ENCODE data around the gene F11R.
"Not testable (repeated sequence)": the region's sequence is repeated elsewhere in the genome, so short reads cannot be mapped to it uniquely, and the experiment has no call there.

- not testable (repeated sequence) for TF ChIP-seq CTCF (IDR thresholded peaks at IDR 0.05; ENCODE audit: insufficient read depth, low read length); POLR2AphosphoS5 (IDR thresholded peaks at IDR 0.05; ENCODE audit: low read depth); SPI1 (IDR thresholded peaks at IDR 0.05; ENCODE audit: borderline replicate concordance, low read depth)
These were observed 73.7 kb downstream of the F11R start for GRCh38 chr1:160947174-160947759.
